GM12873 (cell line): ENCODE data around the gene CAMTA1.
A peak's percentile ranks its signal among the peaks of the same experiment; 100 is the strongest.

Source experiments
- CTCF ChIP-seq: IDR thresholded peaks from 2 replicates; pipeline ENCODE4 v1.5.1; 2012; ENCODE audit warnings: low read depth, mild to moderate bottlenecking, moderate library complexity, low read length, control low read depth; ENCODE audit not compliant: insufficient read depth; ENCODE audit errors: missing control alignments

CAMTA1 gene

GRCh38 chr1:7450838-7451237, 665.6 kb downstream of the CAMTA1 start:
- no peak for TF ChIP-seq CTCF

GRCh38 chr1:7453038-7453437, 667.8 kb downstream of the CAMTA1 start:
- TF ChIP-seq CTCF = no peak

- peak; percentile 25 for TF ChIP-seq CTCF
Observed at GRCh38 chr1:7454052-7454815, 669.0 kb downstream of the CAMTA1 start.

GRCh38 chr1:7454895-7455784, 669.9 kb downstream of the CAMTA1 start:
- TF ChIP-seq CTCF = no peak

- no peak for TF ChIP-seq CTCF
Observed at GRCh38 chr1:7455796-7456721, 670.8 kb downstream of the CAMTA1 start.

GRCh38 chr1:7456722-7457082, 671.4 kb downstream of the CAMTA1 start:
- no peak for TF ChIP-seq CTCF
